Activated T-helper 1 cell treated with anti-CD3 and anti-CD28 coated beads, Interleukin-12 subunit alpha, Interleukin-12 subunit beta, Interleukin-2, Interleukin-4 antibody, amounts not matched to agents 30 ng/mL and 10 ng/mL and 1 ng/mL, durations not matched to agents 14 hours and 24 hours and 36 hours (primary cell): ENCODE data around the gene AGMO. TPM values are rescaled to one million over a fixed set of nuclear protein-coding genes. Genes with fewer than 3 reads are reported as not detected.
"Not testable (repeated sequence)": the region's sequence is repeated elsewhere in the genome, so short reads cannot be mapped to it uniquely, and the experiment has no call there.

Source experiments
- DNase-seq: peaks from one replicate; pipeline ENCODE4 v3.0.0; 2021; ENCODE audit warnings: low spot score
- H3K27ac Mint-ChIP-seq: one replicate; pipeline ENCODE4 v1.8.0; 2021; ENCODE audit warnings: mild to moderate bottlenecking, mixed read lengths
- H3K27me3 Mint-ChIP-seq: one replicate; pipeline ENCODE4 v1.8.0; 2022; ENCODE audit warnings: mild to moderate bottlenecking, moderate library complexity, mixed read lengths; ENCODE audit not compliant: insufficient read depth
- H3K36me3 Mint-ChIP-seq: one replicate; pipeline ENCODE4 v1.8.0; 2021; ENCODE audit warnings: low read depth, mixed read lengths
- H3K4me1 Mint-ChIP-seq: one replicate; pipeline ENCODE4 v1.8.0; 2021; ENCODE audit warnings: low read depth, mixed read lengths
- H3K4me3 Mint-ChIP-seq: one replicate; pipeline ENCODE4 v1.8.0; 2021; ENCODE audit warnings: mild to moderate bottlenecking, moderate library complexity, mixed read lengths
- H3K9me3 Mint-ChIP-seq: one replicate; pipeline ENCODE4 v1.8.0; 2021; ENCODE audit warnings: mixed read lengths
- intact Hi-C: fragments of 100-400 bp; cut with micrococcal nuclease; formaldehyde crosslinking; loops from one replicate; pipeline ENCODE4 v1.15.1; 2024
- total RNA-seq: library from RNA; stranded (reverse); gene quantifications from 2 replicates; pipeline ENCODE4 v1.2.3, GENCODE V29; 2022

AGMO gene
- total RNA-seq, 1 donor from 2014 or later: not detected

DNA sequence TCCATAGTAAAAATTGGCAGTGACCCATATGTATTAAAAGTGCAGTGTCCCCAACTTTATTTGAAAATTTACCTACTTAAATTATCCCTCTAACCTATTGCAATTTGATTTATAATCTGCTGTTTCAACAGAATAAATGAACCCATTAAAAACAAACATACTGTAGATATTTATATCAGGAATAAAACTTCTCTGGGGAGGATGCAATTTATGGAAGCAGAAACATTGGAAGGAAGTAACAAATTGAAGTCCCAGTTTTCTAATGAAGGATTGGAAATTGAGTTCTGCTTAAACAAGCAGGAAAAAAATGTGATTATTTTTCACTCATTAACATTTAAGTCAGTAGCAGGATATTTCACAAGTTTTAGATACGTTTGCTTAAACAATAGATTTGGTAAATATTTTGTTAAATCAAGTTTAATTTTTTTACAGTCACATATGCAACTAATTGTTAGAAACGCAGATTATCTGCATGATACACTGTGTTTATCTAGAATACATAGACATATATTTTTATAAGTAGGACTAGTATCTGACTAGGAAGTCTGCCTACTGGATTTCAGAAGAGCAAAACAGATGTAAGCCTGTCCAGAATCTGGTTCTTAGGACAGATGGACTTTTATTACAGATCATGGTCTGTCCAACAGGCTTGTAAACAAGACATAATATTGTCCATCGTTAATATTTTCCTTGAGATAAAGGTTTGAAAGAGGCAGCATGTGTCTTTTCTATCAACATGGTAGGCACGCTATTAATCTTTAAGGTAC, 5.3 kb downstream of the AGMO start:
- intact Hi-C loops: no loop called here
- H3K4me3 Mint-ChIP-seq: no peak overlapping the region
- no peak for DNase-seq
- no peaks in the 10 kb centered on the region for H3K27me3 Mint-ChIP-seq
- peaks cover 7% of the 10 kb centered on the region for H3K9me3 Mint-ChIP-seq
- H3K27ac Mint-ChIP-seq: no peak overlapping the region
- H3K4me1 Mint-ChIP-seq: no peaks in the 10 kb centered on the region
- no peaks in the 10 kb centered on the region for H3K36me3 Mint-ChIP-seq

DNA sequence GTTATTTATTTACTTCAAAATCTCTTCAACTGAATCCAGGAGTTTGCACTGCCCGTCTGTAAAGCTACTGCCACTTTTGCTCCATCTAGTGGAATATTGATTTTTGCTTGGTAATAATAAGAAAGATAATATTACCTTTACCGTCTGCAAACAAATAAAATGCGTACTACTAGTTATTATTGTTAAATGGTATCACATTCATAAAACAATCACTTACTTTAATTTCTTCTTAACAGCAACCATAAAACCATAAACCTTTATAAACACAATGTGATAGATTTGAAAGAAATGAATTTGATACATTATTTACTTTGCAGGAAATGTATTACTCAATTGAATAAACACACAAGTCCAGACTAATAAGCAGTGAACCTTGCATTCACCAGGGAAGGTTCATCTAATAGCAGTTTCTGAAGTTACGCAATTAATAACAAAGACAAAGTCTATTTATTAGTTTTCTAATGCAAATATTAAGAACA, 6.4 kb downstream of the AGMO start:
- H3K36me3 Mint-ChIP-seq: no peaks in the 10 kb centered on the region
- intact Hi-C loops: no loop called here
- no peak for DNase-seq
- H3K4me3 Mint-ChIP-seq: no peak overlapping the region
- H3K4me1 Mint-ChIP-seq: no peaks in the 10 kb centered on the region
- H3K9me3 Mint-ChIP-seq: peaks cover 7% of the 10 kb centered on the region
- no peak overlapping the region for H3K27ac Mint-ChIP-seq
- H3K27me3 Mint-ChIP-seq: no peaks in the 10 kb centered on the region

DNA sequence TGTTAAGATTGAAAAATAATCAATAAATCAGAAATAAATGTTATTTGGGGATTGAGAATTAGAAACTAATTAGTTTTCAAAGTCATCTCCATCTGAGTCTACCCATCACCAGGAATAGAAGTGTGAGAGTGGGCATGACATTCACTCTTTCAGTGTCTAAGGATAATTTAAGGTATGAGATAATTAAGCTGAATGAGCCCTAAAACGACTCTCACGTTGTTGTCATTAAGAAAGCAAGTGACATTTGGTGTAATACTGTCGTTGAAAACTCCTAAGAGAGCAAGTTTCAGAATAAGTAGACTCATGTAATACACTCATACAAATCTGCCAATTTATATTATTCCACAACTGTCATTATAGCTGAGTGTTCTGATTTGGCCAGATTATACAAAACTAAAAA, 7.1 kb downstream of the AGMO start:
- Mint-ChIP-seq H3K9me3 (peaks cover 7% of the 10 kb centered on the region), H3K27me3 (no peaks in the 10 kb centered on the region), H3K4me3 (no peak overlapping the region), H3K36me3 (no peaks in the 10 kb centered on the region), H3K27ac (no peak overlapping the region), H3K4me1 (no peaks in the 10 kb centered on the region)
- no peak for DNase-seq
- intact Hi-C loops: no loop called here

DNA sequence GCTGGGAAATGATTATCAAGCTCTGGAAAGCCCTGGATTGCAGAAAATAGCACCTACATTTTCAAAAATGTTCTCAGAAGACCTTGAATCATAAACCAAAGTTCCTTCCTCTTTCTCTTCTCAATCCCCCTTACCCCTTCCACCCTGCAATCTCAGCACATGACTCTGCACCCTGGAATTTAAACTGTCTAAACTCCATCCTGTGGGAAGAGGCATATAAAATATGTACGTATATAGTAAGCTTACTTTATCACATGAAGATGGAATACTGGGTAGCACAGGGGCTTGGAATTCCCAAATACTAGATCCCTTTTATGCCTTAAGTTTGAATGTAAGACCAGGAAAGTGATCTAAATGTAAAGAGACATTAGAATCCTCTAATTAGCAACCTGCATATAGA, 7.7 kb downstream of the AGMO start:
- Mint-ChIP-seq H3K9me3 (peaks cover 1% of the 10 kb centered on the region), H3K36me3 (no peaks in the 10 kb centered on the region), H3K27ac (no peak overlapping the region), H3K27me3 (no peaks in the 10 kb centered on the region), H3K4me3 (no peak overlapping the region), H3K4me1 (no peaks in the 10 kb centered on the region)
- intact Hi-C loops: no loop called here
- DNase-seq: no peak

DNA sequence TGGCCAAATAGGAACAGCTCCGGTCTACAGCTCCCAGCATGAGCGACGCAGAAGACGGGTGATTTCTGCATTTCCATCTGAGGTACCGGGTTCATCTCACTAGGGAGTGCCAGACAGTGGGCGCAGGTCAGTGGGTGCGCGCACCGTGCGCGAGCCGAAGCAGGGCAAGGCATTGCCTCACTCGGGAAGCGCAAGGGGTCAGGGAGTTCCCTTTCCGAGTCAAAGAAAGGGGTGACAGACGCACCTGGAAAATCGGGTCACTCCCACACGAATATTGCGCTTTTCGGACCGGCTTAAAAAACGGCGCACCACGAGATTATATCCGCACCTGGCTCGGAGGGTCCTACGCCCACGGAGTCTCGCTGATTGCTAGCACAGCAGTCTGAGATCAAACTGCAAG, 14.5 kb downstream of the AGMO start:
- H3K4me1 Mint-ChIP-seq, DNase-seq, H3K9me3 Mint-ChIP-seq, intact Hi-C loops, H3K36me3 Mint-ChIP-seq, H3K27ac Mint-ChIP-seq, H3K27me3 Mint-ChIP-seq, H3K4me3 Mint-ChIP-seq: not testable (repeated sequence)

DNA sequence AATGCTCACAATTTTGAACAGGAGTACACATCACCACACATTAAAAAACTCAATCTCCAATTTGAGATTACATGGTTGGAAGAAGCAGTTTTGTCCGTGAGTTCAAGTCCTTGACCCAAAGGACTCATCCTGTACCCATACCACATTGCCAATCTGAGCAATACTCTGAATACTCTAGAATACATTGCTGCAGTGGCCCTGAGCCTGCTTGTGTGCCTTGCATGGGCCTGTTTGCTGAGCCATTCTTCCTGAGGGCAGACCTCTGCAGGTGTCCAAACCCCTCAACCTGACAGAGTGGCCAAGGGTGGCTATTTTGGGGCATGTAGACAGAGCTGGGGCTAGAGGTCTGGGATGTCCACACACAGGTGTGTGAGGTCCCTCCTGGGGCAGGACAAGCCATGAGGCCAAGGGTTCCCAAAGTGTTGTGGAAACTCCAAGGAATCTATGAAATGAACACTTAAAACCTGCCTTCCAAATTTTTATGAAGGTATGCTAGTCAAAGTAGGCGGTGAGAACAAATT, 15.5 kb downstream of the AGMO start:
- H3K36me3 Mint-ChIP-seq: peaks cover 1% of the 10 kb centered on the region
- H3K4me3 Mint-ChIP-seq: no peak overlapping the region
- H3K9me3 Mint-ChIP-seq: peaks cover 9% of the 10 kb centered on the region
- intact Hi-C loops: no loop called here
- no peaks in the 10 kb centered on the region for H3K4me1 Mint-ChIP-seq
- no peak overlapping the region for H3K27ac Mint-ChIP-seq
- H3K27me3 Mint-ChIP-seq: no peaks in the 10 kb centered on the region
- no peak for DNase-seq

DNA sequence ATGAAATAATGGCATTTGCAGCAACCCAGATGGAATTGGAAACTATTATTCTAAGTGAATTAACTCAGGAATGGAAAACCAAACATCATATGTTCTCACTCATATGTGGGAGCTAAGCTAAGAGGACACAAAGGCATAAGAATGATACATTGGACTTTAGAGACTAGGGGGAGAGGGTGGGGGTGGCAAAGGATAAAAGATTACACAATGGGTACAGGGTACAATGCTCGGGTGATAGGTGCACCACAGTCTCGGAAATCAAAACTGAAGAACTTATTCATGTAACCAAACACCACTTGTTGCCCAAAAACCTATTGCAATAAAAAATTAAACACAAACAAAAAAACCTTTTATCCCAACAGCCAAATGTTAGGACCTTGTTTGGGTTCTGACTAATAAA, 17.8 kb downstream of the AGMO start:
- no peaks in the 10 kb centered on the region for H3K4me1 Mint-ChIP-seq
- intact Hi-C loops: no loop called here
- no peak for DNase-seq
- H3K36me3 Mint-ChIP-seq: peaks cover 1% of the 10 kb centered on the region
- H3K4me3 Mint-ChIP-seq: no peak overlapping the region
- H3K27me3 Mint-ChIP-seq: no peaks in the 10 kb centered on the region
- no peak overlapping the region for H3K27ac Mint-ChIP-seq
- H3K9me3 Mint-ChIP-seq: peaks cover 9% of the 10 kb centered on the region

DNA sequence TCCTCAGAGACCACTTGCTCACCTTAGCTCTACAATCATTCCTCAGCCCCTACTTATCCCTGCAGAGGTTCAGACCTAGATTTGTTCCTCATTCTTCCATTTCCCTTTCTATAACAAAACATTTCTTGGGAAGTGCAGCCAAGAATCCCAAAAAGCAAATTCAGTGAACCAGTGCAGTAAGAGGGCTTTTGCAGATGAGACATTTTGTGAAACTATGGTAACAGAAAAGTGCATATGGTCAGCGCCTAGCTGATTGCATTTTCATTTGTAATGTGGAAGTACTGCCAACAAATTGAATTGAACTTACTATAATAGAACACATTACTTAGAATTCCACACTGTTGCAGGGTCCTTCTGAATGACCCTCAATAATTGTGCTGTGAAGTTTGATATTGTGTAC, 18.6 kb downstream of the AGMO start:
- Mint-ChIP-seq H3K4me1 (no peaks in the 10 kb centered on the region), H3K36me3 (peaks cover 1% of the 10 kb centered on the region), H3K27me3 (no peaks in the 10 kb centered on the region), H3K9me3 (peaks cover 9% of the 10 kb centered on the region), H3K27ac (no peak overlapping the region), H3K4me3 (no peak overlapping the region)
- intact Hi-C loops: no loop called here
- DNase-seq: no peak

DNA sequence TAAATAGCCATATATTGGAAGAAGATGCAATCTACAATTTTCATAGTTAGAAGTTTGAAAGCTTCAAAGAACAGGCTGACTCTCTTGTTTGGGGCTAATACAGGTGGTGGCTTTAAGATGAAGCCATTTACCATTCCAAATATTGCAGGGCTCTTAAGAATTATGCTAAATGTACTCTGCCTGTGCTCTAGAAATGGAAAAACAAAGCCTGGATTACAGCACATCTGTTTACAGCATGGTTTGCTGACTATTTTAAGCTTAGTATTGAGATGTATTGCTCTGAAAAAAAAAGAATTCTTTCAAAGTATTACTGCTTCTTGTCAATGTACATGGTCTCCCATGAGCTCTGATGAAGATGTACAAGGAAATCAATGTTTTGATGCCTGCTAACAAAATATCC, 34.2 kb downstream of the AGMO start:
- no peaks in the 10 kb centered on the region for H3K4me1 Mint-ChIP-seq
- intact Hi-C loops: no loop called here
- H3K27me3 Mint-ChIP-seq: no peaks in the 10 kb centered on the region

DNA sequence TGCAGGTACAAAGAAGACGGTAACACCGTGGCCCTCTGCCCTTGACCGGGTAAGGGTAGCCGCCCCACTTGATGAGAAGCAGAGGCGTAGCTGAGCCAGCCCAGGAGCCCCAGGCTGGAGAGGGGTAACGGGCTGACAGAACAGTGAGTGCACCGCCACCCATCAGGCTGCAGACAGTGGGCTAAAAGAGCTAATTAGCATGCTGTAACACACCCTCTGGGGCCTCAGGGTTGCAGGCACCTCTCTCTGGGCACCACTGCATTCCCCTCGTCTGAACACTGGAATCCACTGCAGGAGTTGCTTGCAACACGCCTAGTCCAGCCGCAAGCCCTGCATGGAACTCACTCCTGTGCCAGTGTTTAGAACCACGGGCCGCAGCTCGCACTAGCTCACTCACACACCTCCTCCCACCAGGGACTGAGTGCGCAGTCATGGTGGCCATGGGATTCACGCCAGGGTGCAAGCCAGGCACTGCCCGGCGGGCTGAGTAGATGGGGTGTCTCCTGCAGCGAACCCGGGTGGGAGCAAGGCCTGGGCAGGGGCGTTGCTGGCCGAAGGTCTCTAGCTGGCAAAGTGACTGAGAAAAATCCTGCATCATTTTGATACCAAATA, 36.1 kb downstream of the AGMO start:
- Mint-ChIP-seq H3K4me1 (no peaks in the 10 kb centered on the region), H3K36me3 (no peaks in the 10 kb centered on the region), H3K27ac (no peak overlapping the region), H3K27me3 (no peaks in the 10 kb centered on the region), H3K4me3 (no peak overlapping the region), H3K9me3 (peaks cover under 1% of the 10 kb centered on the region)
- intact Hi-C loops: no loop called here
- no peak for DNase-seq

More for the DNA sequence above, 34.2 kb downstream of the AGMO start:
- Mint-ChIP-seq H3K9me3 (no peaks in the 10 kb centered on the region), H3K4me3 (no peak overlapping the region), H3K27ac (no peak overlapping the region), H3K36me3 (no peaks in the 10 kb centered on the region)
- no peak for DNase-seq

DNA sequence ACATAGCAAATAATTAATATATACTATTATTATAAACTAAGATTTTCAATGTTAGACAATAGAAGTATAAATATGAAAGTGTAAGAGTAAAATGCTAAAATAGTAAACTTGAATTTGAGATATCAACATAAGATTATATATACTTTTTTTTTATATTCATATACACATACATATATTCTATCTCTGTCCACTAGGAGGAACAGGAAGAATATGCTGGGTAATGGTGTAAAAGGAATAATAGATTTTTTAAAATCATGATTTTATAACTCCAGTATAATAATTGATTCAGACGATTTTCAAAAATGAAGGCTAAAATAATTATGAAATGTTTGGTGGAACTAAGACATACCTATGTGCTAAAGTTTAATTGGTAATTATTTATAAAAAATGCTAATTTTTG, 37.7 kb downstream of the AGMO start:
- no peak overlapping the region for H3K27ac Mint-ChIP-seq

DNA sequence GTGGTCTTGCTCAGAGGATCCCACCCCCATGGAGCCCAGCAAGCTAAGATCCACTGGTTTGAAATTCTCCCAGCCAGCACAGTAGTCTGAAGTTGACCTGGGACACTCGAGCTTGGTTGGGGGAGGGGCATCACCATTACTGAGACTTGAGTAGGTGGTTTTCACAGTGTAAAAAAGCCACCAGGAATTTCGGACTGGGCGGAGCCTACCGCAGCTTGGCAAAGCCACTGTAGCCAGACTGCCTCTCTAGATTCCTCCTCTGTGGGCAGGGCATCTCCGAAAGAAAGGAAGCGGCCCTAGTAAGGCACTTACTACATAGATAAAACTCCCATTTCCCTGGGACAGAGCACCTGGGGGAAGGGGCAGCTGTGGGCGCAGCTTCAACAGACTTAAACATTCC, 44.0 kb downstream of the AGMO start:
- intact Hi-C loops: loop anchor here (10.0 kb wide), 1 partner anchor 63 kb away; no protein-coding TSS in a partner anchor
- not testable (repeated sequence) for H3K36me3 Mint-ChIP-seq, H3K27me3 Mint-ChIP-seq

More for the DNA sequence above, 37.7 kb downstream of the AGMO start:
- Mint-ChIP-seq H3K9me3 (peaks cover 13% of the 10 kb centered on the region), H3K36me3 (no peaks in the 10 kb centered on the region), H3K4me1 (no peaks in the 10 kb centered on the region), H3K4me3 (no peak overlapping the region), H3K27me3 (no peaks in the 10 kb centered on the region)
- intact Hi-C loops: no loop called here
- no peak for DNase-seq

DNA sequence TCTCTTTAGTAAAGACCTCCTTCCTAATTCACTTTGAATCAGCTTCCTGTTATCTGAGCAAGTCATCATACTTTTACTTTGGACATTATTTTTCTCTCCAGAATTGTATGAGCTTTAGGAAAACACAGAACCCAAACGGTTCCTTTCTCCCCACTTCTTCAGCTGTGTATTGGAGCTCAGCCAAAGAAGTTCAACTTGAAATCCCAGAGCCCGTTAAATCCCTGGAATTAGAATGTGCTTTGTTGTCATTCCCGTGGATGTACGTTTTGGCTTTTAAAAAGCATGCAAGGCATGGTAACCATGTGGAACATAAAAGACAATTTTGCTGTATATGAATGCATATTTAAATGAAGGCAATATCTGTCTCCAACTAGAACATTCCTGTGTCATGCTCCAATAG, 46.6 kb downstream of the AGMO start:
- H3K4me3 Mint-ChIP-seq: no peak overlapping the region
- H3K9me3 Mint-ChIP-seq: peaks cover 11% of the 10 kb centered on the region
- no peaks in the 10 kb centered on the region for H3K36me3 Mint-ChIP-seq
- H3K27ac Mint-ChIP-seq: no peak overlapping the region
- no peak for DNase-seq
- no peaks in the 10 kb centered on the region for H3K4me1 Mint-ChIP-seq
- intact Hi-C loops: loop anchor here (10.0 kb wide), 1 partner anchor 60 kb away; no protein-coding TSS in a partner anchor
- H3K27me3 Mint-ChIP-seq: no peaks in the 10 kb centered on the region

More for the DNA sequence above, 44.0 kb downstream of the AGMO start:
- not testable (repeated sequence) for H3K4me3 Mint-ChIP-seq, H3K27ac Mint-ChIP-seq, DNase-seq, H3K4me1 Mint-ChIP-seq
- peaks cover 17% of the 10 kb centered on the region for H3K9me3 Mint-ChIP-seq
